ENCODE results near the gene MYO16.
"Not testable (repeated sequence)": the region's sequence is repeated elsewhere in the genome, so short reads cannot be mapped to it uniquely, and the experiment has no call there.

The MYO16 gene

DNA sequence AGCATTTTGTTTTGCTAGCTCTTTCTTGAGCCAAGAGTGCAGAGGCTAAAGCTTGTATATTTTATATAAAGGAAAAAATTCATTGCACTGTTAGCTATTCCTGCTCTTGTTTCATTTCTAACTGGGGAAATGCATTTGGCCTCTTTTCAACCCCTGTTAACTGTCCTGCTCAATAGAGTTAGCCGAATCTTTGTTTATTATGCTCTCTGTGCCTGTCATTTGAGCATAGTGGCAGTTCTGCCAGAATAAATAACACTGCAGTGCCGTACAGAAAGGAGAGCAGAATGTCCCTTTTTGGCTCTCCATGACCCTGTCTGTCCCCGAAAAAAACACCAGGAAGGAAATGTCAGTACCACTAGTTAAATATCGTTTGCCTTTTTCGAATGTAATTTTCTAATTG lies 350.8 kb downstream of the MYO16 start:
- no peak overlapping the region for H3K4me3 ChIP-seq (ENCODE audit: low read length)
- DNase-seq (ENCODE audit: low read depth), result no peak
- TF ChIP-seq, protein P1, sequence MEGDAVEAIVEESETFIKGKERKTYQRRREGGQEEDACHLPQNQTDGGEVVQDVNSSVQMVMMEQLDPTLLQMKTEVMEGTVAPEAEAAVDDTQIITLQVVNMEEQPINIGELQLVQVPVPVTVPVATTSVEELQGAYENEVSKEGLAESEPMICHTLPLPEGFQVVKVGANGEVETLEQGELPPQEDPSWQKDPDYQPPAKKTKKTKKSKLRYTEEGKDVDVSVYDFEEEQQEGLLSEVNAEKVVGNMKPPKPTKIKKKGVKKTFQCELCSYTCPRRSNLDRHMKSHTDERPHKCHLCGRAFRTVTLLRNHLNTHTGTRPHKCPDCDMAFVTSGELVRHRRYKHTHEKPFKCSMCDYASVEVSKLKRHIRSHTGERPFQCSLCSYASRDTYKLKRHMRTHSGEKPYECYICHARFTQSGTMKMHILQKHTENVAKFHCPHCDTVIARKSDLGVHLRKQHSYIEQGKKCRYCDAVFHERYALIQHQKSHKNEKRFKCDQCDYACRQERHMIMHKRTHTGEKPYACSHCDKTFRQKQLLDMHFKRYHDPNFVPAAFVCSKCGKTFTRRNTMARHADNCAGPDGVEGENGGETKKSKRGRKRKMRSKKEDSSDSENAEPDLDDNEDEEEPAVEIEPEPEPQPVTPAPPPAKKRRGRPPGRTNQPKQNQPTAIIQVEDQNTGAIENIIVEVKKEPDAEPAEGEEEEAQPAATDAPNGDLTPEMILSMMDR (conservative IDR thresholded peaks at IDR 0.05; ENCODE audit: low read depth, low read length), result no peak

GRCh38 chr13:108981407-108981806 lies 352.0 kb downstream of the MYO16 start:
- DNase-seq (ENCODE audit: low read depth), result no peak
- no peak overlapping the region for H3K4me3 ChIP-seq (ENCODE audit: low read length)
- TF ChIP-seq, protein P1 (conservative IDR thresholded peaks at IDR 0.05; ENCODE audit: low read depth, low read length), result no peak

- TF ChIP-seq, protein P1 (conservative IDR thresholded peaks at IDR 0.05; ENCODE audit: low read depth, low read length), result no peak
- no peak overlapping the region for H3K4me3 ChIP-seq (ENCODE audit: low read length)
- DNase-seq (ENCODE audit: low read depth), result no peak
Measured at GRCh38 chr13:108983273-108983672, 353.9 kb downstream of the MYO16 start.

DNA sequence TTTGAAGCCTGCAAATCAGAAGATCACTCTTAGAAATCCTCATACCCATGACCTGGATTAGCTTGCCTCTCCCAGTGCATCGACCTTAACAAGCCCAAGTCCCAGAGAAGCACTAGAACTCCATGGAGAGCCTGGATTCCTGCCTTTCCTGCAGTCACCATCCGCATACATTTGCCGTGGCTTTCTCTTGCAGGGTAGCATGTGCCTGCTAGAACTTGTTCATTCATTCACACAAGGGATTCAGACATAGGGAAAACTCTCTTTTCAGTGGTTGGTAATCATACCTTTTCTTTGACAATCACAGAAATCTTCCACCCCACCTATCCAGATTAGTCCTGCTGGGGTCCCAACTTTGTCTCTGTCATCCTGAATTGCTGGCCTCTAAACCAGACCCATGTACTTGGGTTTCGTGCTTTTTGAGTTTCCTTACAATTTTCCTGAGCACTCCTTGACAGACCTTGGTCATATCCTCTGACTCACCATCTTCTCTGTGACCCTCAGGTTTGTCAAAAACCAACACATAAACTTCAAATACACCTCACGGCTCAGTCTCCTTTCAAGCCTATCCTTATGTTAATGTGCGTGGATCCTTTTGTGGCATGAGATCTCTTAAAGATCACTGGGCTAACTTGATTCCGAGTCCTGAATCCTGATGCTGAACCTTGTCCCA lies 355.0 kb downstream of the MYO16 start:
- TF ChIP-seq, protein P1 (conservative IDR thresholded peaks at IDR 0.05; ENCODE audit: low read depth, low read length), result no peak

GRCh38 chr13:108985166-108985565 lies 355.8 kb downstream of the MYO16 start:
- TF ChIP-seq, protein P1 (conservative IDR thresholded peaks at IDR 0.05; ENCODE audit: low read depth, low read length), result no peak
- no peak for DNase-seq (ENCODE audit: low read depth)
- H3K4me3 ChIP-seq (ENCODE audit: low read length), result no peak overlapping the region

More for the DNA sequence above, 355.0 kb downstream of the MYO16 start:
- DNase-seq (ENCODE audit: low read depth), result no peak
- H3K4me3 ChIP-seq (ENCODE audit: low read length), result no peak overlapping the region

DNA sequence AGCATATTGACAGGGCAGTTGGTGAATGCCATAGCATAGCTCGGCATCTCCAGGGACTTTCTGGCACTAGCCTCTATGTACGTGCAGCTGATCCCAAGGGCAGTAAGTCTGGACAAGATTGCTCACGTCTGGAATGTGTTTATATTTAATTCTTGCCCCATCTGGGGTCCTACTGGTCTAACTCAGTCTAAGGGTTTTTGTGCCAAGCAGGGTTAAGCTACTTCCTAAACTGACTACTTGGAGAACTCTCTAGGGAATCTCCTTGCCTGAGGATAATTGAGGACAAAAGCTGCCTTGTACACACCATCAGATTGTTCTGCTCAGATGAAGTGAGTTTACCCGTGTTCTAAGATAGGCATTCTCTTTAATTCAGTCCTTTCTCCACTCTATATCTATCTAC lies 358.1 kb downstream of the MYO16 start:
- no peak overlapping the region for H3K4me3 ChIP-seq (ENCODE audit: low read length)
- TF ChIP-seq, protein P1 (conservative IDR thresholded peaks at IDR 0.05; ENCODE audit: low read depth, low read length), result no peak
- no peak for DNase-seq (ENCODE audit: low read depth)

GRCh38 chr13:108987944-108988343 lies 358.5 kb downstream of the MYO16 start:
- no peak overlapping the region for H3K4me3 ChIP-seq (ENCODE audit: low read length)
- TF ChIP-seq, protein P1 (conservative IDR thresholded peaks at IDR 0.05; ENCODE audit: low read depth, low read length), result no peak
- no peak for DNase-seq (ENCODE audit: low read depth)

DNA sequence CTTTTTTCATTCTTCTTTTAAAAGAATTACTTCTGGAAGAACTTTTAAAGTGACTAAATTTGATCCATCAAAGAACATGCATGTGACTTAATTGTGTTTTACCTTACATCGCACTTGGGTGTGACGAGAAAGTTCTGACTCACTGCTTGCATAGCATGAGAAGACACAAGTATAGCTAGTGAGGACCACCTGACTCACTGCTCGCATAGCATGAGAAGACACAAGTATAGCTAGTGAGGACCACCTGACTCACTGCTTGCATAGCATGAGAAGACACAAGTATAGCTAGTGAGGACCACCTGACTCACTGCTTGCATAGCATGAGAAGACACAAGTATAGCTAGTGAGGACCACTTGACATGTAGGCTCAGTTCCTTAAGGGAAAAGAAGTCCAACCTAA lies 362.0 kb downstream of the MYO16 start:
- not testable (repeated sequence) for H3K4me3 ChIP-seq (ENCODE audit: low read length); DNase-seq (ENCODE audit: low read depth)
